DMS79 (cell line): ENCODE data around the gene EVI5.
A peak's percentile ranks its signal among the peaks of the same experiment; 100 is the strongest.
"Not testable (repeated sequence)": the region's sequence is repeated elsewhere in the genome, so short reads cannot be mapped to it uniquely, and the experiment has no call there.

Experiments used
- DNase-seq: peaks from one replicate; lab custom pipeline; 2025; lab: John Stamatoyannopoulos, UW

EVI5 gene

GRCh38 chr1:92575123-92575522 lies 209.8 kb downstream of the EVI5 start:
- no peak for DNase-seq

GRCh38 chr1:92572520-92572919 lies 212.4 kb downstream of the EVI5 start:
- no peak for DNase-seq

GRCh38 chr1:92571578-92571977 lies 213.3 kb downstream of the EVI5 start:
- no peak for DNase-seq

- DNase-seq = no peak
These were observed 217.6 kb downstream of the EVI5 start for GRCh38 chr1:92567211-92567868.

GRCh38 chr1:92563457-92564216 lies 221.3 kb downstream of the EVI5 start:
- no peak for DNase-seq

GRCh38 chr1:92556350-92556749 lies 228.6 kb downstream of the EVI5 start:
- DNase-seq = no peak

- DNase-seq = no peak
These were observed 230.7 kb downstream of the EVI5 start for GRCh38 chr1:92554216-92554615.

- peak; percentile 30 for DNase-seq
These were observed 233.0 kb downstream of the EVI5 start for GRCh38 chr1:92551916-92552315.

GRCh38 chr1:92544756-92545165 lies 240.1 kb downstream of the EVI5 start:
- DNase-seq = no peak

- DNase-seq = no peak
These were observed 241.5 kb downstream of the EVI5 start for GRCh38 chr1:92543131-92544055.

- DNase-seq = no peak
These were observed 246.4 kb downstream of the EVI5 start for GRCh38 chr1:92538413-92539061.

GRCh38 chr1:92538048-92538412 lies 246.9 kb downstream of the EVI5 start:
- DNase-seq = no peak

- DNase-seq = no peak
These were observed 247.7 kb downstream of the EVI5 start for GRCh38 chr1:92536980-92537884.

GRCh38 chr1:92536211-92536979 lies 248.5 kb downstream of the EVI5 start:
- no peak for DNase-seq

GRCh38 chr1:92532371-92532770 lies 252.5 kb downstream of the EVI5 start:
- not testable (repeated sequence) for DNase-seq

GRCh38 chr1:92531939-92532338 lies 253.0 kb downstream of the EVI5 start:
- DNase-seq = not testable (repeated sequence)

- no peak for DNase-seq
These were observed 257.2 kb downstream of the EVI5 start for GRCh38 chr1:92527670-92528069.

- DNase-seq = not testable (repeated sequence)
These were observed 259.8 kb downstream of the EVI5 start for GRCh38 chr1:92524944-92525590.

- DNase-seq = no peak
These were observed 265.9 kb downstream of the EVI5 start for GRCh38 chr1:92519043-92519442.

- no peak for DNase-seq
These were observed 268.3 kb downstream of the EVI5 start for GRCh38 chr1:92516574-92516973.
